Gastroesophageal sphincter (tissue), 4 donors: ENCODE data around the gene GGTA1. TPM values are rescaled to one million over a fixed set of nuclear protein-coding genes. Genes with fewer than 3 reads are reported as not detected.
A peak's percentile ranks its signal among the peaks of the same experiment; 100 is the strongest.

Experiments used
- ATAC-seq: fragments of 150-250 bp; one replicate; pipeline ENCODE4 v1.9.1; 2016; ENCODE audit warnings: mild to moderate bottlenecking, moderate library complexity
- H3K27ac ChIP-seq, 4 donors: fragments of 200-600 bp; sonication (generic) in 3 of 4; 1 replicate in 3 of 4; 2 replicates in 1 of 4; pipeline ENCODE4 v1.5.1; 2016 to 2019
- H3K27me3 ChIP-seq: fragments of 200-600 bp; sonication (generic); one replicate; pipeline ENCODE4 v1.5.1; 2019
- H3K36me3 ChIP-seq, 2 donors: fragments of 200-600 bp; sonication (generic); one replicate each; pipeline ENCODE4 v1.5.1; 2019; ENCODE audit warnings: control low read depth in 1 of 2
- H3K4me1 ChIP-seq, 3 donors: fragments of 200-600 bp; sonication (generic); 1 replicate in 2 of 3; 2 replicates in 1 of 3; pipeline ENCODE4 v1.5.1; 2016 to 2019; ENCODE audit warnings: control low read depth in 2 of 3
- H3K4me3 ChIP-seq, 2 donors: fragments of 200-600 bp; sonication (generic); one replicate each; pipeline ENCODE4 v1.5.1; 2019; ENCODE audit warnings: mild to moderate bottlenecking in 1 of 2, moderate library complexity in 1 of 2
- H3K9me3 ChIP-seq, 3 donors: fragments of 200-600 bp; sonication (generic); one replicate each; pipeline ENCODE4 v1.5.1; 2017 to 2019; ENCODE audit warnings: control low read depth in 2 of 3
- EP300 ChIP-seq: sonication (generic); formaldehyde crosslinking; IDR thresholded peaks from one replicate; pipeline ENCODE4 v1.6.1; 2017; ENCODE audit warnings: antibody characterized with exemption, mild to moderate bottlenecking
- POLR2A ChIP-seq, 2 donors: fragments of 450-650 bp; IDR thresholded peaks; one replicate each; pipeline ENCODE4 v1.6.1; 2017; ENCODE audit warnings: antibody characterized with exemption in 2 of 2, mild to moderate bottlenecking in 2 of 2, moderate library complexity in 1 of 2
- POLR2AphosphoS5 ChIP-seq: sonication (generic); formaldehyde crosslinking; IDR thresholded peaks from one replicate; pipeline ENCODE4 v1.6.1; 2017; ENCODE audit warnings: antibody characterized with exemption
- WGBS, 2 donors: methylation state at CpG; one replicate each; pipeline ENCODE4 v1.1.5; 2018; ENCODE audit warnings: low coverage in 1 of 2; 5-methylcytosine and 5-hydroxymethylcytosine counted together
- total RNA-seq, 4 donors: library from RNA; depleted of rRNA; stranded (reverse); fragments of >200 nt; gene quantifications; one replicate each; pipeline ENCODE4 v1.1.0, GENCODE V29; 2016
- TF ChIP-seq, protein P1 (sequence below), 4 experiments: fragments of 200-600 bp in 2 of 4; fragments of 450-650 bp in 2 of 4; sonication (generic) in 1 of 4; IDR thresholded peaks; one replicate each; pipeline ENCODE4 v1.5.1; 2017 to 2019; ENCODE audit warnings: antibody characterized with exemption in 4 of 4, mild to moderate bottlenecking in 2 of 4, moderate library complexity in 2 of 4

The GGTA1 gene
- total RNA-seq, 4 donors from 2014 or later = 5.1 to 22.2 (median 7.2) TPM

DNA sequence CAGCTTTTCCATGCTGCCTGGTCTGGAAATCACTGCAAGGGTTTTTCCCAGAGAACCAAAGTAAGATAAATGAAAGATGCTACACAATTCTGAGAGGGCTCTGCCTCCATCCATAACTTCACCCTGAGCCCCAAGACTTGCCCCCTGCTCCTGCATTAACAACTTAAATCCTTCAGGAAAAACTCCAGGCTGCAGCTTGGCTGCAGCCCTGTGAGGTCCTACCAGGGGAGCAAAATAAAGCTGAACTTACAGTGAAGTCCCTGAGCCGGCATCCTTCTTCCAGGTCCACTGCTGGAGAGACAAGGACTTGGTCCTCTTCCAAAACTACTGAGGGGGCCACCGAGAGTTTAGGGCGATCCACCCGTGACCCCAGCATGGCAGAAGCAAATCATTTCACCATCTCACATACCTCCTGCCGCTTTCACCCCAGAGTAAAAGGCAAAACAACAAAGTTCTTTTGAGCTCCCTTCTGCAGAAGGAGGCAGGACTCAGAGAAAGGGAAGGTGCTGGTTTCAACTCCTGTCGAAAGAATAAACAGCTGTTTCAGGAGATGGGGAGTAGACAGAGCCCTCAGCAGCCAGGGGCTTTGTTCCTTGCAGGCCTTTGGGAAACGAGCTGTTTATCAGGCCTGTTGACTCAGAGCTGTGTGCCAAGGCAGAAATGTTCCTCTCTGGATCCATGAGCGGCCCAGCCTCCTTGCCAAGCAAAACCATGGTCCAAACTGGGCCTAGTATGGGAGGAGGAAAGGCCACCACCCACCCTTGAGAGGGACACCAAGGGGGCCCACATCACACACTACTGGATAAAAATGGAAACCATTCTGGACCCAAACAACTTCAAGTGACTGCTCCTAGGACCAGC, 20.6 kb downstream of the GGTA1 start:
- H3K27me3 ChIP-seq = no peaks in the 10 kb centered on the region
- 46% methylated on average over 2 of the region's 8 CpGs; no CpG with 5 or more reads in 1 of the 2 donors for WGBS, 2 donors
- no peak overlapping the region for H3K4me3 ChIP-seq
- TF ChIP-seq POLR2A (IDR thresholded peaks at IDR 0.05) (no peak), POLR2AphosphoS5 (no peak)
- TF ChIP-seq, protein P1, sequence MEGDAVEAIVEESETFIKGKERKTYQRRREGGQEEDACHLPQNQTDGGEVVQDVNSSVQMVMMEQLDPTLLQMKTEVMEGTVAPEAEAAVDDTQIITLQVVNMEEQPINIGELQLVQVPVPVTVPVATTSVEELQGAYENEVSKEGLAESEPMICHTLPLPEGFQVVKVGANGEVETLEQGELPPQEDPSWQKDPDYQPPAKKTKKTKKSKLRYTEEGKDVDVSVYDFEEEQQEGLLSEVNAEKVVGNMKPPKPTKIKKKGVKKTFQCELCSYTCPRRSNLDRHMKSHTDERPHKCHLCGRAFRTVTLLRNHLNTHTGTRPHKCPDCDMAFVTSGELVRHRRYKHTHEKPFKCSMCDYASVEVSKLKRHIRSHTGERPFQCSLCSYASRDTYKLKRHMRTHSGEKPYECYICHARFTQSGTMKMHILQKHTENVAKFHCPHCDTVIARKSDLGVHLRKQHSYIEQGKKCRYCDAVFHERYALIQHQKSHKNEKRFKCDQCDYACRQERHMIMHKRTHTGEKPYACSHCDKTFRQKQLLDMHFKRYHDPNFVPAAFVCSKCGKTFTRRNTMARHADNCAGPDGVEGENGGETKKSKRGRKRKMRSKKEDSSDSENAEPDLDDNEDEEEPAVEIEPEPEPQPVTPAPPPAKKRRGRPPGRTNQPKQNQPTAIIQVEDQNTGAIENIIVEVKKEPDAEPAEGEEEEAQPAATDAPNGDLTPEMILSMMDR (IDR thresholded peaks at IDR 0.05) = no peak
- H3K9me3 ChIP-seq = no peaks in the 10 kb centered on the region
- no peak for ATAC-seq
- peaks cover 0 to 42% (median 0%) of the 10 kb centered on the region in 3 donors for H3K4me1 ChIP-seq
- no peaks in the 10 kb centered on the region for H3K36me3 ChIP-seq
- H3K27ac ChIP-seq = peak overlapping the region in 2 of 4 donors; percentile 24 to 71

DNA sequence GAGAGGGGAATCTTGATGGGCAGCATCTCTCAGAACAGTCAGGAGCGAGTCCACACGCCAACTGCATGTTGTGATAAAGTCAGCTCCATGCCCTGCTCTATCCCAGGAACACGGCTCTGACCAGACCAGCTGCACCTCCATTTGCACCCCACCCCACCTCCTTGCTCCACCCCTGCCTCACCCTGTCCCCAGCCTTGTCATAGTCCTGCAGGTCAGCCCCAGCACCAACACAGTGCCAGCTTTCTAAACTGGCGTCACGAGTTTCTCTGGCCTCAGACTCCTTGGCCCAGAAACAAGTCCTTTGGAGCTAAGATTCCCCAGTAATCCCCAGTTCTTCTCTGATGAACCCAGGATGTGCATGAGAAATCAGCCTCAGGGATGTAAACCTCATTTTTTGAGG, 23.5 kb downstream of the GGTA1 start:
- TF ChIP-seq EP300 = no peak
- no peak for TF ChIP-seq POLR2A (IDR thresholded peaks at IDR 0.05)
- TF ChIP-seq POLR2AphosphoS5 = no peak
- TF ChIP-seq, protein P1 (IDR thresholded peaks at IDR 0.05) = no peak
- Histone ChIP-seq H3K4me1 (peaks cover 0 to 36% (median 0%) of the 10 kb centered on the region in 3 donors), H3K27me3 (no peaks in the 10 kb centered on the region), H3K36me3 (no peaks in the 10 kb centered on the region), H3K9me3 (no peaks in the 10 kb centered on the region), H3K4me3 (no peak overlapping the region), H3K27ac (no peak overlapping the region)
- 80% methylated on average over 1 of the region's 5 CpGs; no CpG with 5 or more reads in 1 of the 2 donors for WGBS, 2 donors
- ATAC-seq = no peak

DNA sequence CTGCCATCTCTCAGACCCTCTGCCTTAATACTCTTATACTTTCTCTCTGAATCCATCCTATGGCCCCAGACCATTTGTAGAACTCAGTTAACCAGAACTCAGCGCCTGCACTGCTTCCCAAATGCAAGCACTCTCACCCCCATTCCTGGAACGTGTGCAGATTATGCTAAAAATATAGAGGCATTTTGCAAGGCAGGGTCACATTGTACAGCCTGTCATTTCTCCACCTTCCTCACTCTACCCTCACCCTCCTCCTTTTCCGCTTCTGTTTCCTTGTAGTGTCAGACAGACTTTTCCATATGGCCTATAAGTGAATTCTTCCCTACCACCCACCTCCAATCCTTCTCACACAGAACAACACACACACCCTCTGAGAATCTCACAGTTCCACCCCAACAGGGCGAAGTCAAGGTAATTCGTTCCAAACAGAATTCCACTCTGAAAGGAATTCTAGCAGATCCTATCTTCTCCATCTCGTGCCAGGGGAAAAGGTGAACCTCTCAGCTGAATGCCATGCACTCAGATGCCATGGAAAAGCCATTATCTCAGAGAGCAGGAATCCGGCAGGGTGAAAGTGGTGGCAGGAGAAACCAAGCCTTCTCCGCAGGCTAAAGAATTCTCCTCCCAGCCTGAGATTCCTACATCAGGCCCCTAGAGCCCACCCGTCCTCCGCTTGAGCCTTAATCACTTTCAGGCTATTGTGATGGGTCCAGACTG, 25.3 kb downstream of the GGTA1 start:
- 61 to 65% methylated on average over 4 to 5 of the region's 10 CpGs for WGBS, 2 donors
- Histone ChIP-seq H3K27me3 (no peaks in the 10 kb centered on the region), H3K27ac (no peak overlapping the region), H3K9me3 (no peaks in the 10 kb centered on the region), H3K4me1 (peaks cover 0 to 23% (median 0%) of the 10 kb centered on the region in 3 donors), H3K4me3 (no peak overlapping the region), H3K36me3 (no peaks in the 10 kb centered on the region)
- TF ChIP-seq, protein P1 (IDR thresholded peaks at IDR 0.05) = no peak
- TF ChIP-seq EP300 = no peak
- no peak for TF ChIP-seq POLR2AphosphoS5
- TF ChIP-seq POLR2A (IDR thresholded peaks at IDR 0.05) = no peak
- no peak for ATAC-seq

DNA sequence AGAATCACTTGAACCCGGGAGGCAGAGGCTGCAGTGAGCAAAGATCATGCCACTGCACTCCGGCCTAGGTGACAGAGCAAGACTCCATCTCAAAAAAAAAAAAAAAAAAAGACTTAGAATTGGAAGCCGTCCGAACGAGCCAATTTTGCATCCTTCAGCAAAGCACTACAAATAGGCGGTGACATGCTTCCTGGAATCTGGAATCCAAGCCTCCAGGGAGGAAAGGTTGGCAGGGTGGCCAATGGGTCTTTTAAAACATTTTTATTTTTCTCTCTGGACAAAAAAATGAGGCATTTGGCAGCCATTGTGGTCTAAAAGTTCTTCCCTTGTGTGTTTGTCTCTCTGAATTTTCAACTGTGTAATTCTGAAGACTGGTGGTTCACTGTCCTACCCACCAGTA, 26.4 kb downstream of the GGTA1 start:
- H3K27ac ChIP-seq = no peak overlapping the region
- WGBS, 2 donors = 73 to 100% methylated on average over 1 to 4 of the region's 6 CpGs
- no peak for TF ChIP-seq POLR2A (IDR thresholded peaks at IDR 0.05)
- TF ChIP-seq, protein P1 (IDR thresholded peaks at IDR 0.05) = no peak
- no peak for TF ChIP-seq POLR2AphosphoS5
- no peak for TF ChIP-seq EP300

More for the DNA sequence above, 26.4 kb downstream of the GGTA1 start:
- no peaks in the 10 kb centered on the region for H3K27me3 ChIP-seq
- no peak for ATAC-seq
- H3K4me3 ChIP-seq = no peak overlapping the region
- no peaks in the 10 kb centered on the region for H3K36me3 ChIP-seq
- no peaks in the 10 kb centered on the region for H3K9me3 ChIP-seq
- peaks cover 0 to 11% (median 0%) of the 10 kb centered on the region in 3 donors for H3K4me1 ChIP-seq
